ENCODE data around the gene C2CD4A.

Gene C2CD4A

DNA sequence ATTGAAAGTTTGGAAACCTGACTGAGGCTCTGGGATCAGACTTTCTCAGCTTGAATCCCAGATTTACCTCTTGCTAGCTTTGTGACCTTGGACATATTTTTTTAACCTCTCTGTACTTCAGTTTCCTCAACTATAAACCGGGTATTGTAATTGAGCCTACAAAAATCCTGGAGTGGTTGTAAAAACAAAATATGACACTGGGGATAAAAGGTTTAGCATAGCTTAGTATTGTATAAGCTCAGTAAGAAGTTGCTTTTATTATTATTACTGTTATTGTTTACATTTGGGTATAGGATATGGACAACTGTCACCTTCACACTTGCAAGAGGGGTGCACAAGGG, 21.5 kb downstream of the C2CD4A start:
- CTCF ChIA-PET, result interaction anchor here (0.9 to 3.0 kb wide), 5 partner anchors 11 to 219 kb away, joined by 3 to 24 read pairs (median 4); no protein-coding TSS in a partner anchor
- POLR2A ChIA-PET, result no interaction called here
- no peak overlapping the region for H3K4me3 ChIP-seq (ENCODE audit: low read depth, low read length)
- TF ChIP-seq, protein P1, sequence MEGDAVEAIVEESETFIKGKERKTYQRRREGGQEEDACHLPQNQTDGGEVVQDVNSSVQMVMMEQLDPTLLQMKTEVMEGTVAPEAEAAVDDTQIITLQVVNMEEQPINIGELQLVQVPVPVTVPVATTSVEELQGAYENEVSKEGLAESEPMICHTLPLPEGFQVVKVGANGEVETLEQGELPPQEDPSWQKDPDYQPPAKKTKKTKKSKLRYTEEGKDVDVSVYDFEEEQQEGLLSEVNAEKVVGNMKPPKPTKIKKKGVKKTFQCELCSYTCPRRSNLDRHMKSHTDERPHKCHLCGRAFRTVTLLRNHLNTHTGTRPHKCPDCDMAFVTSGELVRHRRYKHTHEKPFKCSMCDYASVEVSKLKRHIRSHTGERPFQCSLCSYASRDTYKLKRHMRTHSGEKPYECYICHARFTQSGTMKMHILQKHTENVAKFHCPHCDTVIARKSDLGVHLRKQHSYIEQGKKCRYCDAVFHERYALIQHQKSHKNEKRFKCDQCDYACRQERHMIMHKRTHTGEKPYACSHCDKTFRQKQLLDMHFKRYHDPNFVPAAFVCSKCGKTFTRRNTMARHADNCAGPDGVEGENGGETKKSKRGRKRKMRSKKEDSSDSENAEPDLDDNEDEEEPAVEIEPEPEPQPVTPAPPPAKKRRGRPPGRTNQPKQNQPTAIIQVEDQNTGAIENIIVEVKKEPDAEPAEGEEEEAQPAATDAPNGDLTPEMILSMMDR (IDR thresholded peaks at IDR 0.05; ENCODE audit: insufficient read depth, low read length, missing control alignments), result no peak
- no peak for DNase-seq (ENCODE audit: low read depth, low spot score)

DNA sequence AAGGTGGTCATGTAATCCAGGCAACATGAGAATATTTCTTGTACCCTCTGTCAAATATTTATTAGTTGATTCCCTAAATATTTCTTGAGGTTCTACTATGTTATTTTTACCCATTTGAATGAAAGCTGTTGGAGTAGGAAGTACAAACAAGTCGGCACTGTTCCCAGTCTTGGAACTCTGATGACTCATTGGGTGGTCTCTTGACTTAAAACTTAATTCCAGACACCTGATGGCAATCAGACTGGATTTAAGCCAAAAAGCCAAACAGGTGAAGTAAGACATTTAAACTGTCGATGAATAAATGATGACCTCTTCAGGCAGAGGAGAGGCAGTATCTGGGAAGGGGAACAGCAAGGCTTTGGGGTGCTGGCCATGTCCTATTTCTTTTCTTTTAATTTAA, 22.8 kb downstream of the C2CD4A start:
- CTCF ChIA-PET, result interaction anchor here (3.0 kb wide), 1 partner anchor 17 kb away, joined by 24 read pairs; no protein-coding TSS in a partner anchor
- POLR2A ChIA-PET, result no interaction called here
- TF ChIP-seq, protein P1 (IDR thresholded peaks at IDR 0.05; ENCODE audit: insufficient read depth, low read length, missing control alignments), result no peak
- no peak for DNase-seq (ENCODE audit: low read depth, low spot score)
- H3K4me3 ChIP-seq (ENCODE audit: low read depth, low read length), result no peak overlapping the region

DNA sequence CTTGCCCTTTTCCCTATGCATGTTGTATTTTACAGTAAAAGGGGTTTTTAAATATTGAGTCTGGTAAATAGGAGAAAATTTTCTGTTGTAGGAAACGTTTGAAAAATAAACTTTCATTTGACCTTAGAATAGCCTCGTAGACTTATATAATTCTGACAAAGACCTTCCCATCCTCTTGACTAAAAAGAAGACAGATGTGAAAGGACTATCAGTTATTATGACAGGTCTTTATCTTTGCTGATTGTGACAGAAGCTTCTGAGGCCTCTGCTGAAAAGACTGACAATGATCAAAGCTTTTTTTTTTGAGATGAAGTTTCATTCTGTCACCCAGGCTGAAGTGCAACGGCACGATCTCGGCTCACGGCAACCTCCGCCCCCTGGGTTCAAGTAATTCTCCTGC, 24.2 kb downstream of the C2CD4A start:
- TF ChIP-seq, protein P1 (IDR thresholded peaks at IDR 0.05; ENCODE audit: insufficient read depth, low read length, missing control alignments), result no peak
- H3K4me3 ChIP-seq (ENCODE audit: low read depth, low read length), result no peak overlapping the region
- CTCF ChIA-PET, result no interaction called here

DNA sequence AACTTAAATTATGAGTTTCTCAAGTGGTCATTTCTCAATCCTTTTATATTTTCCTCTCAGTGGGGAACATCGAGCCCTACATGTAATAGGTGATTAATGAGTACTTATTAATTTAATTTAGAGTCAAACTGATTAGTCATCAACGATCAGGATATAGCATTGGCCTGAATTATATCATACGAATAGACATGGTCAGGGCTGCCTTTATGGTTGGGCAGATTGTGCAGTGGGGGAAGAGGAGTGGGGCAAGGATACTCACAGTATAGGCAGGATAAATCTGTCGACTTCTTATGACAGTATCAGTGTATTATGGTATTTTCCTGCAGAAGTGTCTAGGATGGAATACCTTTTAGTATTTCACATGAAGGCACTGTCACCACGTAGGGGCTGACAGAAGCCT, 27.0 kb downstream of the C2CD4A start:
- TF ChIP-seq, protein P1 (IDR thresholded peaks at IDR 0.05; ENCODE audit: insufficient read depth, low read length, missing control alignments), result no peak
- H3K4me3 ChIP-seq (ENCODE audit: low read depth, low read length), result no peak overlapping the region
- ChIA-PET CTCF (interaction anchor here (1.1 kb wide), 1 partner anchor 22 kb away, joined by 5 read pairs; no protein-coding TSS in a partner anchor), POLR2A (no interaction called here)
- no peak for DNase-seq (ENCODE audit: low read depth, low spot score)

More for the DNA sequence above, 24.2 kb downstream of the C2CD4A start:
- no peak for DNase-seq (ENCODE audit: low read depth, low spot score)
- POLR2A ChIA-PET, result no interaction called here

DNA sequence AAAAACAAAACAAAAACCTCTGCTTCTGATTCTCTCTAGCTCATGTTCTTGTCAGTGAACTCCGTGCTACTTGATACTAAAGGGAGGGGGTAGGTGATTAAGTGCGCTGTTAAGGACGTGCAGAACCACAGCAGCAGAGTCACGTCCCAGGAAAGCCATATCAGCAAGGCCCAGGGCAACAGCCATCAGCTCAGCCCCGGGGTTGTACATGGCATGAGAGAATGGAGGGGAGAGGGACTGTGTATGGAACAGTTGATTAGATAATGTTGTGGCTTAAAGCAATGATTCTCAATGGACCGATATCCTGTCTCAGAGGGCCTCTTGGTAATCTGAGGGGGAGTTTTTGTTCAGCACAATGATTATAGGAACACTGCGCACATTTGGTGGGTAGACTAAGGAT, 27.6 kb downstream of the C2CD4A start:
- TF ChIP-seq, protein P1 (IDR thresholded peaks at IDR 0.05; ENCODE audit: insufficient read depth, low read length, missing control alignments), result no peak
- CTCF ChIA-PET, result interaction anchor here (1.1 to 1.2 kb wide), 2 partner anchors 22 to 24 kb away, joined by 3 to 5 read pairs; no protein-coding TSS in a partner anchor
- H3K4me3 ChIP-seq (ENCODE audit: low read depth, low read length), result no peak overlapping the region
- DNase-seq (ENCODE audit: low read depth, low spot score), result no peak
- POLR2A ChIA-PET, result no interaction called here

DNA sequence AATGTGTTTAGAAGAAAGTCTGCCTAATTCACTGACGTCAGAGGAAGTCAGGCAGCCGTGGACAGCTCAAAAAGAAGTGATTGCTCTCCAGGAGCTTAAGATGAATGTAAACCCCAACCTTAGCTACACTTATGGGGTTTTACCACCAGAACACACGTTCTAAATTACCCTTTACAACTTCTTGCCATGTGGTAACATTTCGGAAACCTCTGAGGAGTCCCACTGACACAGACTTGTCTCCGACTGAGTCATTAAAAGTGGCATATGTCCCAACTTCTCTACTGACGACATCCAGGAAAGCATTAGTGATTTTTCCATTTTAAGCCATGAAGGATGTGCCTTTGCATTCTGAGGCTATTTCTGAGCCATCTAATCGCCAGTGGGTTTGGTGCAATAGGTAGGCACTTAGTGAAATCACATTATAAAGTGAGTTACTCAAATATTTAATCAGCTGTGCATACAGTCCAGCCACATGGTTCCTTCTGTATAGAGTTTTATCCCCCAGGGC, 32.4 kb downstream of the C2CD4A start:
- no peak for DNase-seq (ENCODE audit: low read depth, low spot score)
- H3K4me3 ChIP-seq (ENCODE audit: low read depth, low read length), result 0 out of 2 replicates have a peak overlapping the region, but pooled peaks have one; percentile 13
- POLR2A ChIA-PET, result interaction anchor here (0.7 kb wide), 1 partner anchor 8 kb away, joined by 3 read pairs; no protein-coding TSS in a partner anchor
- TF ChIP-seq, protein P1 (IDR thresholded peaks at IDR 0.05; ENCODE audit: insufficient read depth, low read length, missing control alignments), result no peak
- CTCF ChIA-PET, result interaction anchor here (1.6 to 1.7 kb wide), 3 partner anchors 17 to 28 kb away, joined by 3 to 8 read pairs (median 4); no protein-coding TSS in a partner anchor

Measured in AG04449 (cell line).